ENCODE results near the gene CDC42EP3. TPM values are rescaled to one million over a fixed set of nuclear protein-coding genes. Genes with fewer than 3 reads are reported as not detected.

The CDC42EP3 gene
- total and polyA plus RNA-seq, 3 donors from 2014 or later = 44.3 to 107 (median 50.6) TPM

- no peak overlapping the region for H3K27ac ChIP-seq
- H3K36me3 ChIP-seq (ENCODE audit: low read depth, missing control alignments) = no peaks in the 10 kb centered on the region
- no peaks in the 10 kb centered on the region for H3K27me3 ChIP-seq
- no peak for DNase-seq
- intact Hi-C loops (cut with DNase I; ENCODE audit: low total_unique reads) = no loop called here
- no peaks in the 10 kb centered on the region for H3K9me3 ChIP-seq
- no peak for TF ChIP-seq CTCF (IDR thresholded peaks at IDR 0.05)
- TF ChIP-seq POLR2A (IDR thresholded peaks at IDR 0.05) = no peak
- H3K4me1 ChIP-seq = no peaks in the 10 kb centered on the region
- H3K4me3 ChIP-seq = no peak overlapping the region
Measured at GRCh38 chr2:37602702-37603101, 68.7 kb downstream of the CDC42EP3 start.

- Histone ChIP-seq H3K4me1 (no peaks in the 10 kb centered on the region), H3K27ac (no peak overlapping the region), H3K36me3 (ENCODE audit: low read depth, missing control alignments) (no peaks in the 10 kb centered on the region), H3K27me3 (no peaks in the 10 kb centered on the region), H3K4me3 (no peak overlapping the region), H3K9me3 (no peaks in the 10 kb centered on the region)
- DNase-seq = no peak
- WGBS, 2 donors = 55 to 67% methylated on average over 2 of the region's 2 CpGs
- TF ChIP-seq CTCF (IDR thresholded peaks at IDR 0.05) (no peak), POLR2A (IDR thresholded peaks at IDR 0.05) (no peak)
- intact Hi-C loops (cut with DNase I; ENCODE audit: low total_unique reads) = no loop called here
Measured at GRCh38 chr2:37602040-37602439, 69.4 kb downstream of the CDC42EP3 start.

- no peaks in the 10 kb centered on the region for H3K27me3 ChIP-seq
- no peaks in the 10 kb centered on the region for H3K9me3 ChIP-seq
- intact Hi-C loops (cut with DNase I; ENCODE audit: low total_unique reads) = no loop called here
- 33 to 38% methylated on average over 1 of the region's 1 CpG for WGBS, 2 donors
- no peak for DNase-seq
- H3K36me3 ChIP-seq (ENCODE audit: low read depth, missing control alignments) = no peaks in the 10 kb centered on the region
- H3K27ac ChIP-seq = no peak overlapping the region
- TF ChIP-seq CTCF (IDR thresholded peaks at IDR 0.05) = no peak
- no peak for TF ChIP-seq POLR2A (IDR thresholded peaks at IDR 0.05)
- H3K4me1 ChIP-seq = no peaks in the 10 kb centered on the region
- no peak overlapping the region for H3K4me3 ChIP-seq
Measured at GRCh38 chr2:37601569-37601968, 69.9 kb downstream of the CDC42EP3 start.

DNA sequence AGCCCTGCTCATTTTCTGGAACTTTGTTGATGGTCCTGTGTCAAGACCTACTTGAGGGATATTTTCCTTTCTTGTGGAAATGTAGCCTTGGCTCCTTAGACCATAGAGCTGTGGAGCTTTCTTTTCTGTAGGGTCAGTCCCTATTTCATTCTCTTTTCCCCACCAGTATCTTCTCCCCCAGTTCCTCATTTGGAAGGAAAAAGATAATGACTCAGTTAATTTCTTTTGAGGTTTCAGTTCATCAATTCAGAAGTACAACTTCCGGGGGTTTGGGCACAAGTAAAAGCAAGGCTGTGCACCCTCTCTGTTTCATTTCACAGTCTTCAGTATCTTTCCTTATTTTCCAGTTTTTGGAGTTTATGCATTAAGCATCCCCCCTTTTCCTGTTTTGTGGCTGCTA lies 70.7 kb downstream of the CDC42EP3 start:
- no peaks in the 10 kb centered on the region for H3K4me1 ChIP-seq
- WGBS, 2 donors = 83 to 90% methylated on average over 1 of the region's 1 CpG
- no peaks in the 10 kb centered on the region for H3K27me3 ChIP-seq
- no peak overlapping the region for H3K4me3 ChIP-seq
- no peak for TF ChIP-seq CTCF (IDR thresholded peaks at IDR 0.05)
- no peak for TF ChIP-seq POLR2A (IDR thresholded peaks at IDR 0.05)
- intact Hi-C loops (cut with DNase I; ENCODE audit: low total_unique reads) = no loop called here
- DNase-seq = no peak
- H3K9me3 ChIP-seq = no peaks in the 10 kb centered on the region
- H3K27ac ChIP-seq = no peak overlapping the region
- no peaks in the 10 kb centered on the region for H3K36me3 ChIP-seq (ENCODE audit: low read depth, missing control alignments)

GRCh38 chr2:37599688-37600525 lies 71.5 kb downstream of the CDC42EP3 start:
- no peak for DNase-seq
- H3K27me3 ChIP-seq = no peaks in the 10 kb centered on the region
- no peaks in the 10 kb centered on the region for H3K36me3 ChIP-seq (ENCODE audit: low read depth, missing control alignments)
- no peak overlapping the region for H3K27ac ChIP-seq
- intact Hi-C loops (cut with DNase I; ENCODE audit: low total_unique reads) = no loop called here
- WGBS, 2 donors = 89 to 96% methylated on average over 14 to 17 of the region's 17 CpGs
- TF ChIP-seq CTCF (IDR thresholded peaks at IDR 0.05) (no peak), POLR2A (IDR thresholded peaks at IDR 0.05) (no peak)
- H3K4me3 ChIP-seq = no peak overlapping the region
- H3K9me3 ChIP-seq = no peaks in the 10 kb centered on the region
- no peaks in the 10 kb centered on the region for H3K4me1 ChIP-seq

Measured in testis (tissue), 3 donors.